ENCODE results near the gene EP400.
"Not testable (repeated sequence)": the region's sequence is repeated elsewhere in the genome, so short reads cannot be mapped to it uniquely, and the experiment has no call there.

The EP400 gene

GRCh38 chr12:132046561-132046960, 96.8 kb downstream of the EP400 start:
- ChIA-PET CTCF (no interaction called here), POLR2A (no interaction called here)
- DNase-seq, result no peak
- Histone ChIP-seq H3K27me3 (replicated peaks in 2 of 5; ENCODE audit: control insufficient read depth in 4 of 5, insufficient read depth in 5 of 5, low read length in 4 of 5) (no peaks in the 10 kb centered on the region), H3K36me3 (ENCODE audit: control insufficient read depth in 4 of 4, insufficient read depth in 4 of 4, low read length in 3 of 4) (peaks cover 12 to 76% (median 58%) of the 10 kb centered on the region in 4 experiments), H3K27ac (ENCODE audit: insufficient read depth in 1 of 2, low read depth in 1 of 2, low read length in 2 of 2, poor library complexity in 1 of 2, severe bottlenecking in 2 of 2) (no peak overlapping the region), H3K4me1 (ENCODE audit: control extremely low read depth in 1 of 4, control insufficient read depth in 4 of 4, insufficient read depth in 4 of 4, low read length in 3 of 4) (peaks cover 0 to 30% (median 5%) of the 10 kb centered on the region in 4 experiments), H3K9me3 (ENCODE audit: control extremely low read depth in 1 of 5, control insufficient read depth in 4 of 5, insufficient read depth in 2 of 5, low read depth in 1 of 5, low read length in 4 of 5) (no peaks in the 10 kb centered on the region), H3K4me3 (ENCODE audit: control insufficient read depth in 1 of 7, extremely low read depth in 1 of 7, insufficient read depth in 4 of 7, low read depth in 2 of 7, low read length in 6 of 7) (peak overlapping the region in 1 of 7 experiments; percentile 6)
- 91% methylated on average over 11 of the region's 11 CpGs for WGBS (ENCODE audit: insufficient coverage)

- CTCF ChIA-PET; POLR2A ChIA-PET; DNase-seq; H3K9me3 ChIP-seq (ENCODE audit: control extremely low read depth in 1 of 5, control insufficient read depth in 4 of 5, insufficient read depth in 2 of 5, low read depth in 1 of 5, low read length in 4 of 5); H3K27ac ChIP-seq (ENCODE audit: insufficient read depth in 1 of 2, low read depth in 1 of 2, low read length in 2 of 2, poor library complexity in 1 of 2, severe bottlenecking in 2 of 2); H3K27me3 ChIP-seq (replicated peaks in 2 of 5; ENCODE audit: control insufficient read depth in 4 of 5, insufficient read depth in 5 of 5, low read length in 4 of 5): not testable (repeated sequence)
- peaks cover 0 to 28% (median 5%) of the 10 kb centered on the region in 4 experiments for H3K4me1 ChIP-seq (ENCODE audit: control extremely low read depth in 1 of 4, control insufficient read depth in 4 of 4, insufficient read depth in 4 of 4, low read length in 3 of 4)
- WGBS (ENCODE audit: insufficient coverage), result 16% methylated on average over 11 of the region's 11 CpGs
- peak overlapping the region in 1 of 7 experiments; percentile 24 for H3K4me3 ChIP-seq (ENCODE audit: control insufficient read depth in 1 of 7, extremely low read depth in 1 of 7, insufficient read depth in 4 of 7, low read depth in 2 of 7, low read length in 6 of 7)
- peaks cover 13 to 76% (median 63%) of the 10 kb centered on the region in 4 experiments for H3K36me3 ChIP-seq (ENCODE audit: control insufficient read depth in 4 of 4, insufficient read depth in 4 of 4, low read length in 3 of 4)
Measured at GRCh38 chr12:132047630-132048029, 97.9 kb downstream of the EP400 start.

- WGBS (ENCODE audit: insufficient coverage), result 80% methylated on average over 1 of the region's 2 CpGs
- peaks cover 18 to 76% (median 67%) of the 10 kb centered on the region in 4 experiments for H3K36me3 ChIP-seq (ENCODE audit: control insufficient read depth in 4 of 4, insufficient read depth in 4 of 4, low read length in 3 of 4)
- CTCF ChIA-PET, result no interaction called here
Measured at GRCh38 chr12:132049442-132049841, 99.7 kb downstream of the EP400 start.

GRCh38 chr12:132049876-132050275, 100.1 kb downstream of the EP400 start:
- peaks cover 14 to 76% (median 67%) of the 10 kb centered on the region in 4 experiments for H3K36me3 ChIP-seq (ENCODE audit: control insufficient read depth in 4 of 4, insufficient read depth in 4 of 4, low read length in 3 of 4)
- CTCF ChIA-PET, result no interaction called here
- POLR2A ChIA-PET, result no interaction called here
- H3K27me3 ChIP-seq (replicated peaks in 2 of 5; ENCODE audit: control insufficient read depth in 4 of 5, insufficient read depth in 5 of 5, low read length in 4 of 5), result no peaks in the 10 kb centered on the region
- H3K27ac ChIP-seq (ENCODE audit: insufficient read depth in 1 of 2, low read depth in 1 of 2, low read length in 2 of 2, poor library complexity in 1 of 2, severe bottlenecking in 2 of 2), result no peak overlapping the region
- no peaks in the 10 kb centered on the region for H3K9me3 ChIP-seq (ENCODE audit: control extremely low read depth in 1 of 5, control insufficient read depth in 4 of 5, insufficient read depth in 2 of 5, low read depth in 1 of 5, low read length in 4 of 5)
- peaks cover 0 to 28% (median 5%) of the 10 kb centered on the region in 4 experiments for H3K4me1 ChIP-seq (ENCODE audit: control extremely low read depth in 1 of 4, control insufficient read depth in 4 of 4, insufficient read depth in 4 of 4, low read length in 3 of 4)
- no peak overlapping the region for H3K4me3 ChIP-seq (ENCODE audit: control insufficient read depth in 1 of 7, extremely low read depth in 1 of 7, insufficient read depth in 4 of 7, low read depth in 2 of 7, low read length in 6 of 7)
- WGBS (ENCODE audit: insufficient coverage), result 97% methylated on average over 14 of the region's 14 CpGs
- DNase-seq, result no peak

More at GRCh38 chr12:132049442-132049841, 99.7 kb downstream of the EP400 start:
- no peak overlapping the region for H3K4me3 ChIP-seq (ENCODE audit: control insufficient read depth in 1 of 7, extremely low read depth in 1 of 7, insufficient read depth in 4 of 7, low read depth in 2 of 7, low read length in 6 of 7)
- peaks cover 0 to 28% (median 5%) of the 10 kb centered on the region in 4 experiments for H3K4me1 ChIP-seq (ENCODE audit: control extremely low read depth in 1 of 4, control insufficient read depth in 4 of 4, insufficient read depth in 4 of 4, low read length in 3 of 4)
- no peaks in the 10 kb centered on the region for H3K27me3 ChIP-seq (replicated peaks in 2 of 5; ENCODE audit: control insufficient read depth in 4 of 5, insufficient read depth in 5 of 5, low read length in 4 of 5)
- no peak for DNase-seq
- no peaks in the 10 kb centered on the region for H3K9me3 ChIP-seq (ENCODE audit: control extremely low read depth in 1 of 5, control insufficient read depth in 4 of 5, insufficient read depth in 2 of 5, low read depth in 1 of 5, low read length in 4 of 5)
- H3K27ac ChIP-seq (ENCODE audit: insufficient read depth in 1 of 2, low read depth in 1 of 2, low read length in 2 of 2, poor library complexity in 1 of 2, severe bottlenecking in 2 of 2), result no peak overlapping the region
- POLR2A ChIA-PET, result no interaction called here

GRCh38 chr12:132051718-132052117, 102.0 kb downstream of the EP400 start:
- peaks cover 0 to 25% (median 5%) of the 10 kb centered on the region in 4 experiments for H3K4me1 ChIP-seq (ENCODE audit: control extremely low read depth in 1 of 4, control insufficient read depth in 4 of 4, insufficient read depth in 4 of 4, low read length in 3 of 4)
- H3K27ac ChIP-seq (ENCODE audit: insufficient read depth in 1 of 2, low read depth in 1 of 2, low read length in 2 of 2, poor library complexity in 1 of 2, severe bottlenecking in 2 of 2); H3K27me3 ChIP-seq (replicated peaks in 2 of 5; ENCODE audit: control insufficient read depth in 4 of 5, insufficient read depth in 5 of 5, low read length in 4 of 5); CTCF ChIA-PET; DNase-seq; POLR2A ChIA-PET; H3K4me3 ChIP-seq (ENCODE audit: control insufficient read depth in 1 of 7, extremely low read depth in 1 of 7, insufficient read depth in 4 of 7, low read depth in 2 of 7, low read length in 6 of 7); H3K9me3 ChIP-seq (ENCODE audit: control extremely low read depth in 1 of 5, control insufficient read depth in 4 of 5, insufficient read depth in 2 of 5, low read depth in 1 of 5, low read length in 4 of 5): not testable (repeated sequence)
- WGBS (ENCODE audit: insufficient coverage), result 96% methylated on average over 8 of the region's 13 CpGs
- peaks cover 21 to 75% (median 64%) of the 10 kb centered on the region in 4 experiments for H3K36me3 ChIP-seq (ENCODE audit: control insufficient read depth in 4 of 4, insufficient read depth in 4 of 4, low read length in 3 of 4)

GRCh38 chr12:132052196-132052932, 102.6 kb downstream of the EP400 start:
- CTCF ChIA-PET, result no interaction called here
- WGBS (ENCODE audit: insufficient coverage), result 99% methylated on average over 27 of the region's 32 CpGs
- POLR2A ChIA-PET, result no interaction called here
- H3K4me3 ChIP-seq (ENCODE audit: control insufficient read depth in 1 of 7, extremely low read depth in 1 of 7, insufficient read depth in 4 of 7, low read depth in 2 of 7, low read length in 6 of 7), result no peak overlapping the region
- H3K4me1 ChIP-seq (ENCODE audit: control extremely low read depth in 1 of 4, control insufficient read depth in 4 of 4, insufficient read depth in 4 of 4, low read length in 3 of 4), result peaks cover 0 to 22% (median 5%) of the 10 kb centered on the region in 4 experiments
- no peak overlapping the region for H3K27ac ChIP-seq (ENCODE audit: insufficient read depth in 1 of 2, low read depth in 1 of 2, low read length in 2 of 2, poor library complexity in 1 of 2, severe bottlenecking in 2 of 2)
- H3K36me3 ChIP-seq (ENCODE audit: control insufficient read depth in 4 of 4, insufficient read depth in 4 of 4, low read length in 3 of 4), result peaks cover 22 to 78% (median 68%) of the 10 kb centered on the region in 4 experiments
- H3K27me3 ChIP-seq (replicated peaks in 2 of 5; ENCODE audit: control insufficient read depth in 4 of 5, insufficient read depth in 5 of 5, low read length in 4 of 5), result no peaks in the 10 kb centered on the region
- no peaks in the 10 kb centered on the region for H3K9me3 ChIP-seq (ENCODE audit: control extremely low read depth in 1 of 5, control insufficient read depth in 4 of 5, insufficient read depth in 2 of 5, low read depth in 1 of 5, low read length in 4 of 5)
- DNase-seq, result no peak

All from common myeloid progenitor, CD34-positive (primary cell).